HAP-1 (cell line): ENCODE data around the gene GIGYF1.
"Not testable (repeated sequence)": the region's sequence is repeated elsewhere in the genome, so short reads cannot be mapped to it uniquely, and the experiment has no call there.

Source experiments
- DNase-seq, 2 experiments: peaks; one replicate each; pipeline ENCODE4 v3.0.0-alpha.2; 2016 to 2020; ENCODE audit warnings: low spot score in 2 of 2
- H3K27me3 ChIP-seq: fragments of 250-450 bp; sonication (Bioruptor Pico); 2 replicates; pipeline ENCODE4 v1.5.1; 2020; ENCODE audit warnings: low read depth, mild to moderate bottlenecking, moderate library complexity
- H3K36me3 ChIP-seq: fragments of 250-450 bp; sonication (Bioruptor Pico); replicated peaks from 2 replicates; pipeline ENCODE4 v1.5.1; 2020; ENCODE audit warnings: mild to moderate bottlenecking
- H3K4me1 ChIP-seq: fragments of 250-450 bp; sonication (Bioruptor Pico); 2 replicates; pipeline ENCODE4 v1.5.1; 2020; ENCODE audit warnings: mild to moderate bottlenecking
- H3K4me3 ChIP-seq: fragments of 250-450 bp; sonication (Bioruptor Pico); 2 replicates; pipeline ENCODE4 v1.5.1; 2020; ENCODE audit warnings: mild to moderate bottlenecking, moderate library complexity
- H3K9me3 ChIP-seq: fragments of 250-450 bp; sonication (Bioruptor Pico); 2 replicates; pipeline ENCODE4 v1.5.1; 2020; ENCODE audit warnings: mild to moderate bottlenecking, moderate library complexity
- in situ Hi-C: fragments of 300-500 bp; cut with MboI; formaldehyde crosslinking; loops from 3 replicates; pipeline ENCODE4 v1.14.3; 2020; ENCODE audit warnings: low sequenced_read_pairs, inconsistent platforms, mixed read lengths

The GIGYF1 gene

DNA sequence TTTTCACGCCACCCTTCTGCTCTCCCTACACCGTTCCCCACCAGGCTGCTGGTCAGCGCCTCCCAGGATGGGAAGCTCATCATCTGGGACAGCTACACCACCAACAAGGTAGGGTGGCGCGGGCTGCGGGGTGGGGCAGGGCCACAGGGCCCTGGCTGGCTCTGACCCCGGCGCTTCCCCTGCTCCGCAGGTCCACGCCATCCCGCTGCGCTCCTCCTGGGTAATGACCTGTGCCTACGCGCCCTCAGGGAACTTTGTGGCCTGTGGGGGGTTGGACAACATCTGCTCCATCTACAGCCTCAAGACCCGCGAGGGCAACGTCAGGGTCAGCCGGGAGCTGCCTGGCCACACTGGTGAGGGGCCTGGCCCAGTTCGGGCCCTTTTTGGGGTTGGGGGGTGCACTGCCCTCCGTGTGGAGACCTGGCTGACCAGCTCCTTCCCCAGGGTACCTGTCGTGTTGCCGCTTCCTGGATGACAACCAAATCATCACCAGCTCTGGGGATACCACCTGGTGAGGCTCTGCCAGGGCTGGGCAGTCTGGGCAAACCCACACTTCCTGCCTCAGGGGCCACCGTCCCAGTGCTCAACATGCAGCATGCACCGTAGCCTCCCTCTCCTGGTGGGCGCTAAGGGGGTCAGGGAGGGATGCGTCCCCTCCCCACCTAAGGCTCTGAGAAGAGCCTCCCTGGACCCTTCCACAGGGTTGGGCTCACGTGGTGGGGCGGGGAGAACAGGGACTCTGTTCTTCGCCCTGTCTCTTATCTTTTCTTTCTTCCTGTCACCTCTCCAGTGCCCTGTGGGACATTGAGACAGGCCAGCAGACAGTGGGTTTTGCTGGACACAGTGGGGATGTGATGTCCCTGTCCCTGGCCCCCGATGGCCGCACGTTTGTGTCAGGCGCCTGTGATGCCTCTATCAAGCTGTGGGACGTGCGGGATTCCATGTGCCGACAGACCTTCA is 16.5 kb downstream of the GIGYF1 start:
- Histone ChIP-seq H3K4me3 (no peak overlapping the region), H3K27me3 (no peaks in the 10 kb centered on the region), H3K4me1 (peaks cover 4% of the 10 kb centered on the region), H3K36me3 (peaks cover 58% of the 10 kb centered on the region), H3K9me3 (no peaks in the 10 kb centered on the region)
- in situ Hi-C loops: no loop called here
- no peak for DNase-seq

- Histone ChIP-seq H3K9me3 (no peaks in the 10 kb centered on the region), H3K36me3 (peaks cover 50% of the 10 kb centered on the region), H3K27me3 (no peaks in the 10 kb centered on the region), H3K4me1 (peaks cover 4% of the 10 kb centered on the region), H3K4me3 (peak overlapping the region; percentile 97)
- in situ Hi-C loops: no loop called here
- no peak for DNase-seq
Measured at GRCh38 chr7:100676501-100677306, 17.3 kb downstream of the GIGYF1 start.

DNA sequence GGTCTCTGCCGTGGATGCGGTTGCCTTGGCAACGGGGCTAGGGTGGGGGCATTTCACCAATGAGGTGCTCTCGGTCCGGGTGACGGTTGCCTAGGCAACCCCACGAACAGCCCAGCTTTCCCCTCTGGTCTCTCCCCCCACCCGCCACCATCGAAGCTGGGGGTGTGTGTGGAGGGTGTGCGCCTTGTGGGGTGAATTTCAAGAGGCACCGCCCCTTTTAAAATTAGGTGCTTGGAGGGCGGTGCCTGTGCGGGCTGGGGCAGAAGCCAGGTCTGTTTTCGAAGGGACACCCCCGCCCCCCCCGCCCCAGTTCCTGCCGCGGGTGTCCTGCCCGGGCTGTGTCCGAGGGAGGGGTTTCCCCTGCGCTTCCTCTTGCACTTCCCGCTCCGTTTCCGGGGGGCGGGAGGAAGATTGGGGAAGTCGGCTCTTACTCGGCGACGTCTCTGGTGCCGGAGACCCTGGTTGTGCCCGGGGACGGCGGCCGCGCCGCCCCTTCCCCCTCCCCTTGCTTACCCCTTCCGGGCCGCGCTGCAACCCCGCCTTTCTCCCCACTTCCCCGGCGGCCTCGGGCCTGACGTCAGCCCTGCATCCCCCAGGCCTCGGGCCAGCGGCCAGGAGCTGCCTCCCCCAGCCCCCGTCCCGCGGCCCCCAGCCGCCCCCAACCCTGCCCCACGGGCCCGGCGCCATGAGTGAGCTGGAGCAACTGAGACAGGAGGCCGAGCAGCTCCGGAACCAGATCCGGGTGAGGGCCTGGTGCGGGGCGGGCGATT is 18.3 kb downstream of the GIGYF1 start:
- Histone ChIP-seq H3K36me3 (peaks cover 43% of the 10 kb centered on the region), H3K27me3 (no peaks in the 10 kb centered on the region), H3K9me3 (no peaks in the 10 kb centered on the region), H3K4me3 (peak overlapping the region; percentile 97), H3K4me1 (peaks cover 4% of the 10 kb centered on the region)
- DNase-seq: peak; percentile 48 to 83
- in situ Hi-C loops: no loop called here

DNA sequence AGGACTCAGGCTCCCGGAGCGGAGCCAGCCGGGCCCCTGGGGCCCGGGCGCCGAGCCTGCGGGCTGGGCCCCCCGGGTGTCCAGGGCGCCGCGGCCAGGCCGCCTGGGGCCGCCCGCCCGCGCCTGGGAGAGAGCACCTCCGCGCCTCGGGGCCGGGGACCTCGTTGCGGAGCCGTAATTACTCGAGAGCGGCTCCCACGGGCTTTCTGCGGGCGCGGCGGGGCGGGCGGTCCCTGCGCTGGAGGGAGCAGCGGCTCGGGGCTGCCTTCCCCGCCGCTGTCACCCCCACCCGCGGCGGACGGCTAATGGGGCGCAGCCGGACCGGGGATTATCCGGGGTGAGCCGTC is 19.0 kb downstream of the GIGYF1 start:
- Histone ChIP-seq H3K4me1 (peaks cover 4% of the 10 kb centered on the region), H3K27me3 (no peaks in the 10 kb centered on the region), H3K9me3 (no peaks in the 10 kb centered on the region), H3K36me3 (peaks cover 36% of the 10 kb centered on the region), H3K4me3 (peak overlapping the region; percentile 97)
- peak in 1 of 2 experiments; percentile 51 for DNase-seq
- in situ Hi-C loops: no loop called here

DNA sequence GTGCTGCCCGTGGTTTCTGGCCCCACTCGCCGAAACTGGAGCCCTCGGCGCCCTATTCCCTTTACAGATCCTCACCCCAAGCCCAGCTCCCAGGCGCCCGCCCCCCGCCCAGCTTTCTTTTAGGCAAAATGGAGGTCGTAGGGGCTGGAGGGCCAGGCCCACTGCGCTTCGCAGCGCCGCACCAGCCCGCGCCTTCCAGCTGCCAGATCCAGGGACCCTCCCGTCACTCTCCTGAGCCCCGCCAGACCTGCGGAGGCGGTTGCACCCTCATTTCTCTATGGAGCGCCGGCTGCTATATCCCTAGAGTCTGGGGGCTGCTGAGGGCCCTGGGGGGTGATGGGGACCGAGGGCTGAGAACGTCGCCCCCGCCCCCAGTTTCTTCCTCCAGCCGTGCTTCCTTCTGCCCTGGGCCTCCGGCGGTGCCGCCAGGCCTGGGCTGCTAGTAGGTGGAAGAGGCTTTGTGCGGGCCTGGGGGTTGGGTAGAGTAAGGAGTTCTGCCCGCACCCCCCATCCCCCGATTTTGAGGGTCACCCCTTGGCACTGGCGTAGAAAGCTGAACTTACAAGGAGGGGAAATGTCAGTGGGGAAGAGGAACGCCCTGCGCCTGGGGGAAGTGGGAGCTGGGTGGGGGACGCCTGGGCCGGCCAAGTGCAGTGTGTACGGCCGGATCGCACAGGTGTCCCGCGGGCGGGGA is 19.5 kb downstream of the GIGYF1 start:
- H3K36me3 ChIP-seq: peaks cover 33% of the 10 kb centered on the region
- DNase-seq: peak in 1 of 2 experiments; percentile 45
- peaks cover 4% of the 10 kb centered on the region for H3K4me1 ChIP-seq
- peak overlapping the region; percentile 97 for H3K4me3 ChIP-seq
- in situ Hi-C loops: no loop called here
- H3K27me3 ChIP-seq: no peaks in the 10 kb centered on the region
- no peaks in the 10 kb centered on the region for H3K9me3 ChIP-seq

- Histone ChIP-seq H3K36me3 (peaks cover 27% of the 10 kb centered on the region), H3K4me3 (peak overlapping the region; percentile 97), H3K9me3 (no peaks in the 10 kb centered on the region), H3K4me1 (peaks cover 4% of the 10 kb centered on the region), H3K27me3 (no peaks in the 10 kb centered on the region)
- no peak for DNase-seq
- in situ Hi-C loops: no loop called here
Measured at GRCh38 chr7:100673942-100674410, 20.1 kb downstream of the GIGYF1 start.

GRCh38 chr7:100673302-100673941 is 20.6 kb downstream of the GIGYF1 start, which contains the start of gene GNB2:
Gene GNB2, plus strand, starts transcription at chr7:100673740. Its CDS starts 2,526 bp downstream, at chr7:100676266.
- H3K27me3 ChIP-seq: peaks cover under 1% of the 10 kb centered on the region
- DNase-seq: peak; percentile 93 to 99
- H3K4me3 ChIP-seq: peak within 1 kb of the TSS; percentile 97
- peaks cover 21% of the 10 kb centered on the region for H3K36me3 ChIP-seq
- H3K4me1 ChIP-seq: peaks cover 4% of the 10 kb centered on the region
- no peaks in the 10 kb centered on the region for H3K9me3 ChIP-seq
- in situ Hi-C loops: no loop called here

DNA sequence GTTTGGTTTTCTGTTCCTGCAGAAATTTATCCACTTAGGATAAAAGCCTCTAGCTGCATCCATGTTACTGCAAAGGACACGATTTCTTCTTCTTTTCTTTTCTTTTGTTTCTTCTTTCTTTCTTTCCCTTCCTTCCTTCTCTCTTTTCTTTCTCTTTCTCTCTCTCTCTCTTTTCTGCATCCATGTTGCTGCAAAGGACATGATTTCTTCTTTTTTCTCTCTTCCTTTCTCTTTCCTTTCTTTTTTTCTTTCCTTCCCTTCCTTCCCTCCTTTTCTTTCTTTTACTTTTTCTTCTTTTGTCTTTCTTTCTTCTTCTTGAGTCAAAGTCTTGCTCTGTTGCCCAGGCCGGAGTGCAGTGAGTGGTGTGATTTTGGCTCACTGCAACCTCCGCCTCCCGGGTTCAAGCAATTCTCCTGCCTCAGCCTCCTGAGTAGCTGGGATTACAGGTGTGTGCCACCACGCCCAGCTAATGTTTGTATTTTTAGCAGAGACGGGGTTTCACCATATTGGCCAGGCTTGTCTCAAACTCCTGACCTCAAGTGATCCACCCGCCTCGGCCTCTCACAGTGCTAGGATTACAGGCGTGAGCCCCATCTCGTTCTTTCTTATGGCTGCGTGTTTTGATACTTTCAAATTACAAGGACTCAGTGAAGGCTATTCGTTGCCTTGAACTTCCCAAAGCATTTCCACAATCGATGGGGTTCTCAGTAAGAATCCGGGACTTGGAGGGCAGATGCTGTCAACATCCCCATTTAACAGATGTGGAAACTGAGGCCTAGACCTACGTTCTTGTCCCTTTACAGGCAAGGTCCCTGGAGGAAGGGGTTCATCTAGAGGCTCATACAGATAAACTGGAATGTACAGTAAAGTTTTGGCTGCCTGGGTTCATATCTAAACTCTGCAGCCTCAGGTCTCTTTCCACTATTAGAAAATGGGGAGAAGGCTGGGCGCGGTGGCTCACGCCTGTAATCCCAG is 22.4 kb downstream of the GIGYF1 start:
- H3K4me1 ChIP-seq: peaks cover 4% of the 10 kb centered on the region
- H3K27me3 ChIP-seq: peaks cover 18% of the 10 kb centered on the region
- H3K9me3 ChIP-seq: no peaks in the 10 kb centered on the region
- in situ Hi-C loops: no loop called here
- no peak for DNase-seq
- H3K36me3 ChIP-seq: peaks cover 3% of the 10 kb centered on the region
- H3K4me3 ChIP-seq: no peak overlapping the region

DNA sequence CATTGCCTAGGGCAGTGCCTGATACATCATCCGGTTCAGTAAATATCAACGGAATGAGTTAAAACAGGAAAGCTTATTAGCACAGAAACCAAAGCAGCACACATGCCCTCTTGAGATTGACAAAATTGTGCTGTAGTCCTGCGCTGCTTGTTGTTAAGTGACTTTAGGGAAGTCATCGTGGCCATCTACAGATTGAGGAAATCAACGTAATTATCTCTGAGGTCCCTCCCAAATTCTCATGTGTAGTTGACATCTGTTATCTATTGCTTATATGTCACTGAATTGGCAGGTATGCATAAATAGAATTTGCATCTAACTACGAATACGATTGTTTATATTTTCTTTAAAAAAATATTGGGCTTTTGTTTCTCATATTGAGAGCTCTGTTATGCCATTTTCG is 24.0 kb downstream of the GIGYF1 start:
- Histone ChIP-seq H3K4me3 (no peak overlapping the region), H3K27me3 (peaks cover 22% of the 10 kb centered on the region), H3K4me1 (peaks cover 4% of the 10 kb centered on the region), H3K36me3 (no peaks in the 10 kb centered on the region), H3K9me3 (no peaks in the 10 kb centered on the region)
- in situ Hi-C loops: no loop called here
- DNase-seq: no peak

GRCh38 chr7:100669106-100669505 is 24.9 kb downstream of the GIGYF1 start:
- DNase-seq, H3K9me3 ChIP-seq, H3K4me3 ChIP-seq, H3K4me1 ChIP-seq, in situ Hi-C loops, H3K36me3 ChIP-seq: not testable (repeated sequence)
- H3K27me3 ChIP-seq: peaks cover 22% of the 10 kb centered on the region

- in situ Hi-C loops: no loop called here
- DNase-seq: no peak
- no peaks in the 10 kb centered on the region for H3K36me3 ChIP-seq
- H3K9me3 ChIP-seq: no peaks in the 10 kb centered on the region
- H3K4me3 ChIP-seq: no peak overlapping the region
- H3K4me1 ChIP-seq: peaks cover 4% of the 10 kb centered on the region
- peaks cover 22% of the 10 kb centered on the region for H3K27me3 ChIP-seq
Measured at GRCh38 chr7:100668069-100668449, 26.0 kb downstream of the GIGYF1 start.
